Activated CD4-positive, CD25-positive, alpha-beta regulatory T cell treated with anti-CD3 and anti-CD28 coated beads, Interleukin-2, amount 50 U/mL, for 24 hours (primary cell): ENCODE measurements around the gene NAP1L1.

Experiments
- ATAC-seq, 2 donors: fragments of 150-1000 bp; cut with Tn5 transposase; one replicate each; pipeline ENCODE4 v1.10.0; 2021; ENCODE audit warnings: mild to moderate bottlenecking in 1 of 2, moderate library complexity in 1 of 2

NAP1L1 gene

GRCh38 chr12:76037130-76038103, 47.1 kb downstream of the NAP1L1 start:
- ATAC-seq: peak; percentile 60 to 62

- ATAC-seq: no peak
Measured at GRCh38 chr12:76035045-76035444, 49.4 kb downstream of the NAP1L1 start.

- ATAC-seq: no peak
Measured at GRCh38 chr12:76033081-76034011, 51.1 kb downstream of the NAP1L1 start.

GRCh38 chr12:76032043-76032981, 52.2 kb downstream of the NAP1L1 start:
- peak; percentile 4 to 11 for ATAC-seq

- ATAC-seq: peak; percentile 85 to 88
Measured at GRCh38 chr12:76031414-76032042, 53.0 kb downstream of the NAP1L1 start, which contains the start of gene PHLDA1. PHLDA1 (minus strand) TSS chr12:76031776.

GRCh38 chr12:76031081-76031413, 53.4 kb downstream of the NAP1L1 start:
- ATAC-seq: peak in 1 of 2 donors; percentile 10

- peak; percentile 2 for ATAC-seq
Measured at GRCh38 chr12:76030341-76031080, 54.0 kb downstream of the NAP1L1 start.

GRCh38 chr12:76029982-76030340, 54.5 kb downstream of the NAP1L1 start:
- ATAC-seq: no peak

- no peak for ATAC-seq
Measured at GRCh38 chr12:76028571-76029277, 55.8 kb downstream of the NAP1L1 start.

- no peak for ATAC-seq
Measured at GRCh38 chr12:76026643-76027063, 57.8 kb downstream of the NAP1L1 start.

- ATAC-seq: no peak
Measured at GRCh38 chr12:76025601-76026575, 58.6 kb downstream of the NAP1L1 start.

GRCh38 chr12:76024942-76025600, 59.4 kb downstream of the NAP1L1 start:
- ATAC-seq: no peak

- ATAC-seq: no peak
Measured at GRCh38 chr12:76024102-76024781, 60.2 kb downstream of the NAP1L1 start.

- no peak for ATAC-seq
Measured at GRCh38 chr12:76023069-76023690, 61.3 kb downstream of the NAP1L1 start.

GRCh38 chr12:76022506-76022905, 62.0 kb downstream of the NAP1L1 start:
- ATAC-seq: no peak

GRCh38 chr12:76020731-76021672, 63.5 kb downstream of the NAP1L1 start:
- ATAC-seq: peak; percentile 87
